Thoracic aorta (tissue), 2 donors: ENCODE results near the gene TTF2. TPM values are rescaled to one million over a fixed set of nuclear protein-coding genes. Genes with fewer than 3 reads are reported as not detected.

Experiments
- ATAC-seq: fragments of 150-250 bp; one replicate; pipeline ENCODE4 v1.8.0; 2017; ENCODE audit warnings: low read depth; ENCODE audit not compliant: insufficient number of reproducible peaks, low FRiP score
- DNase-seq: peaks from one replicate; pipeline ENCODE4 v3.0.0-alpha.2; 2020; ENCODE audit warnings: low spot score
- H3K27ac ChIP-seq, 2 donors: fragments of 200-600 bp; sonication (generic); 1 replicate in 1 of 2; 2 replicates in 1 of 2; pipeline ENCODE4 v1.5.1; 2016; ENCODE audit warnings: mild to moderate bottlenecking in 2 of 2, moderate library complexity in 2 of 2
- H3K27me3 ChIP-seq: fragments of 200-600 bp; sonication (generic); replicated peaks from 2 replicates; pipeline ENCODE4 v1.6.0; 2016; ENCODE audit warnings: mild to moderate bottlenecking; ENCODE audit not compliant: insufficient read depth
- H3K36me3 ChIP-seq: fragments of 200-600 bp; sonication (generic); one replicate; pipeline ENCODE4 v1.5.1; 2016
- H3K4me1 ChIP-seq, 2 donors: fragments of 200-600 bp; sonication (generic); 1 replicate in 1 of 2; 2 replicates in 1 of 2; pipeline versions ENCODE4 v1.5.1 to v1.6.0; 2016; ENCODE audit warnings: low read depth in 2 of 2, mild to moderate bottlenecking in 1 of 2; ENCODE audit not compliant: control insufficient read depth in 1 of 2
- H3K4me3 ChIP-seq: fragments of 200-600 bp; sonication (generic); 2 replicates; pipeline ENCODE4 v1.5.1; 2016; ENCODE audit warnings: mild to moderate bottlenecking
- H3K9me3 ChIP-seq: fragments of 200-600 bp; sonication (generic); 2 replicates; pipeline ENCODE4 v1.5.1; 2016
- total RNA-seq, 2 donors: library from RNA; depleted of rRNA; stranded (reverse); fragments of >200 nt; gene quantifications; one replicate each; pipeline versions ENCODE4 v1.1.0 to v1.2.3, GENCODE V29; 2016
- TF ChIP-seq, protein P1 (sequence below): fragments of 200-600 bp; sonication (generic); IDR thresholded peaks from one replicate; pipeline ENCODE4 v1.5.1; 2019; ENCODE audit warnings: antibody characterized with exemption

TTF2 gene
- total RNA-seq, 2 donors from 2014 or later = 28.8 to 32.1 TPM

DNA sequence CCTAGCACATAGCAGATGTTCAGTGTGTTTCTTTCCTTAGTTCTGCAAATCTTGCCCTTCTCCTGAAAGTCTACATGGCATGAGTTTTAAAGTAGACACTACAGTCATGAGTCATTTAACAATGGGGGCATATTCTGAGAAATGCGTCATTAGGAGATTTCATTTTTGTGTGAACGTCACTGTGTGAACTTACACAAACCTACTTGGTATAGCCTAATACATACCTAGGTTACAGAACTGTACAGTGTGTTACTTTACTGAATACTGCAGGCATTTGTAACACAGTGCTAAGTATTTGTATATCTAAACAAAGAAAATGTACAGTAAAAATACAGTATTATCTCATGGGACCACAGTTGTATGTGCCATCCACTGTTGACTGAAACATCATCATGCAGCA is 10.0 kb downstream of the TTF2 start:
- H3K27ac ChIP-seq = no peak overlapping the region
- H3K4me1 ChIP-seq = no peaks in the 10 kb centered on the region
- no peaks in the 10 kb centered on the region for H3K27me3 ChIP-seq
- DNase-seq (no peak), ATAC-seq (no peak)
- no peaks in the 10 kb centered on the region for H3K9me3 ChIP-seq
- H3K36me3 ChIP-seq = peaks cover 4% of the 10 kb centered on the region
- no peak overlapping the region for H3K4me3 ChIP-seq
- TF ChIP-seq, protein P1, sequence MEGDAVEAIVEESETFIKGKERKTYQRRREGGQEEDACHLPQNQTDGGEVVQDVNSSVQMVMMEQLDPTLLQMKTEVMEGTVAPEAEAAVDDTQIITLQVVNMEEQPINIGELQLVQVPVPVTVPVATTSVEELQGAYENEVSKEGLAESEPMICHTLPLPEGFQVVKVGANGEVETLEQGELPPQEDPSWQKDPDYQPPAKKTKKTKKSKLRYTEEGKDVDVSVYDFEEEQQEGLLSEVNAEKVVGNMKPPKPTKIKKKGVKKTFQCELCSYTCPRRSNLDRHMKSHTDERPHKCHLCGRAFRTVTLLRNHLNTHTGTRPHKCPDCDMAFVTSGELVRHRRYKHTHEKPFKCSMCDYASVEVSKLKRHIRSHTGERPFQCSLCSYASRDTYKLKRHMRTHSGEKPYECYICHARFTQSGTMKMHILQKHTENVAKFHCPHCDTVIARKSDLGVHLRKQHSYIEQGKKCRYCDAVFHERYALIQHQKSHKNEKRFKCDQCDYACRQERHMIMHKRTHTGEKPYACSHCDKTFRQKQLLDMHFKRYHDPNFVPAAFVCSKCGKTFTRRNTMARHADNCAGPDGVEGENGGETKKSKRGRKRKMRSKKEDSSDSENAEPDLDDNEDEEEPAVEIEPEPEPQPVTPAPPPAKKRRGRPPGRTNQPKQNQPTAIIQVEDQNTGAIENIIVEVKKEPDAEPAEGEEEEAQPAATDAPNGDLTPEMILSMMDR = no peak

- Histone ChIP-seq H3K36me3 (peaks cover 24% of the 10 kb centered on the region), H3K9me3 (no peaks in the 10 kb centered on the region), H3K4me1 (no peaks in the 10 kb centered on the region), H3K4me3 (no peak overlapping the region), H3K27me3 (no peaks in the 10 kb centered on the region), H3K27ac (no peak overlapping the region)
- TF ChIP-seq, protein P1 = no peak
- DNase-seq (no peak), ATAC-seq (no peak)
Observed at GRCh38 chr1:117076648-117077047, 16.5 kb downstream of the TTF2 start.

DNA sequence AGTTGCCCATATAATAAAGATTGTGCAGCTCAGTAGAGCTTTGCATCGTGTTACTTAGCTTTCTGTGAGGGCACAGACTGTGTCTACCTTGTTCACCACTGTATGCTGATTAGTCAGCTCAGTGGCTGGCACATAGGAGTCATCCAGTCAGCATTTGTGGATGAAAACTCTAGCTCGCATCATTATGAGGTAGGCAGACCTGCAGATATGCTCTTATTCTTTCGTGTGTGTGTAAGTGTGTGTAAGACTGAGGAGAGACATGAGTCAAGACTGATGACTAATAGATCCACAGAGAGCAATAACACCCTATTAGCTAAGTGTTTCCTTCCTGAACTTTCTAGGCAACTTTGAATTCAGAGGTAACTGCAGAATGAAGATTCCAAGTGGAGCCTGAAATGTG is 17.1 kb downstream of the TTF2 start:
- TF ChIP-seq, protein P1 = no peak
- no peak for ATAC-seq
- Histone ChIP-seq H3K4me1 (no peaks in the 10 kb centered on the region), H3K27me3 (no peaks in the 10 kb centered on the region), H3K36me3 (peaks cover 27% of the 10 kb centered on the region), H3K4me3 (no peak overlapping the region), H3K27ac (no peak overlapping the region), H3K9me3 (no peaks in the 10 kb centered on the region)
- DNase-seq = no peak

DNA sequence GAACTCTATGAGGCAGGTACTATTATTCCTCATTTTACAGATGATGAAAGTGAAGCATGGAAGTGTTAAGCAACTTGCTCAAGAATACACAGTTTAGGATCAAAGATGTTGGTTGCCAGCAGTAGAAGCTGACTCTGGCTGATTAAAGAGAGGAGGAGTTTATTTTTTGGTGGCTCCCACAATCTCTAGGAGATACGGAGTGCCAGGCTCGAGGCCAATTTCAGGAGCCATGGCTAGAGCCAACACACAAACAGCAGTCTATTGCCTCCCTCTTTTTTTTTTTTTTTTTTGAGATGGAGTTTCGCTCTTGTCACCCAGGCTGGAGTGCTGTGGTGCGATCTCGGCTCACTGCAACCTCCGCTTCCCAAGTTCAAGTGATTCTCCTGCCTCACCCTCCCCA is 19.6 kb downstream of the TTF2 start:
- no peak for ATAC-seq
- Histone ChIP-seq H3K4me3 (no peak overlapping the region), H3K4me1 (no peaks in the 10 kb centered on the region), H3K27ac (no peak overlapping the region), H3K36me3 (peaks cover 27% of the 10 kb centered on the region), H3K27me3 (no peaks in the 10 kb centered on the region), H3K9me3 (no peaks in the 10 kb centered on the region)
- DNase-seq = no peak
- TF ChIP-seq, protein P1 = no peak

DNA sequence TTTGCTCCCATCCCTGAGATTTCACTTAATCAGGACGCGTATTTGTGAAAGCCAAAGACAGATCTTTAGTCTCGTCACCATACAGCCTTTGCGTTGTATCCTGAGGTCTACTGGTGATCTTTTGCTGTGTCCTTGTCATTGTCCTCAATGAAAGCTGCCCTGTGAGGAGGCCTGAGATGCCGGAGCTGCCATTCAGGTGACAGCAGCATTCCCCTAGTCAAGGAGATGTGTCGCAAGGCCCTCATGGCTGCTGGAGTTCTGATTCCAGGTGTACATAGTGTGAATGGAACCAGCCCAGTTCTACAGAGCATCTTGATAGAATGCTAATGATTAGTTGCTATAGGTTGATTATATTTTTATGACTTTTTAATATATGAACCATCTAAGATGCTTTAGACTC is 24.1 kb downstream of the TTF2 start:
- no peak for ATAC-seq
- Histone ChIP-seq H3K4me1 (no peaks in the 10 kb centered on the region), H3K4me3 (no peak overlapping the region), H3K36me3 (peaks cover 8% of the 10 kb centered on the region), H3K27ac (no peak overlapping the region), H3K9me3 (no peaks in the 10 kb centered on the region), H3K27me3 (no peaks in the 10 kb centered on the region)
- TF ChIP-seq, protein P1 = no peak
- no peak for DNase-seq
